ENCODE data around the gene PDE8B. TPM values are rescaled to one million over a fixed set of nuclear protein-coding genes. Genes with fewer than 3 reads are reported as not detected.

Gene PDE8B
- total RNA-seq, 1 donor, result not detected

DNA sequence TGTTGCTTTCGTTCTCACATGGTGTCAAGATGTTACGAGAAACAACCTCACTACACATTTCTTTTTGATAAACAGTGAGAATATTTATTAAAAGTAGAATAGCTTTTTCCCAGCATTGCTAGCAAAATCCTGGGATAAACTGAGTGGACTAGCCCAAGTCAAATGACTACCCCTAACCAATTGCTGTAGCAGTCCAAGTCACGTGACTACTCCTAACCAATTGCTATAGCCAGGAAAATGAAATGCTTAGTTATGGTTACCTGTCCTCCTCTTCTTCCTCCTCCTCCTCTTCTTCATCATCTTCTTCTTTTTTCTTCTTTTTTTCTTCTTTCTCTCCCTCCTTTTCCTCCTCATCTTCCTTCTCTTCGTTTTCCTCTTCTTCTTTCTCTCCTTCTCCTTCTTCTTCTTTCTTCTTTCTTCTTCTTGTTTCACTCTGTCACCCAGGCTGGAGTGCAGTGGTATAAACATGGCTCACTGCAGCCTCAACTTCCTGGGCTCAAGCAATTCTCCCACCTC is 85.4 kb downstream of the PDE8B start:
- no peak overlapping the region for H3K4me3 ChIP-seq (ENCODE audit: low read depth, low read length)
- TF ChIP-seq, protein P1, sequence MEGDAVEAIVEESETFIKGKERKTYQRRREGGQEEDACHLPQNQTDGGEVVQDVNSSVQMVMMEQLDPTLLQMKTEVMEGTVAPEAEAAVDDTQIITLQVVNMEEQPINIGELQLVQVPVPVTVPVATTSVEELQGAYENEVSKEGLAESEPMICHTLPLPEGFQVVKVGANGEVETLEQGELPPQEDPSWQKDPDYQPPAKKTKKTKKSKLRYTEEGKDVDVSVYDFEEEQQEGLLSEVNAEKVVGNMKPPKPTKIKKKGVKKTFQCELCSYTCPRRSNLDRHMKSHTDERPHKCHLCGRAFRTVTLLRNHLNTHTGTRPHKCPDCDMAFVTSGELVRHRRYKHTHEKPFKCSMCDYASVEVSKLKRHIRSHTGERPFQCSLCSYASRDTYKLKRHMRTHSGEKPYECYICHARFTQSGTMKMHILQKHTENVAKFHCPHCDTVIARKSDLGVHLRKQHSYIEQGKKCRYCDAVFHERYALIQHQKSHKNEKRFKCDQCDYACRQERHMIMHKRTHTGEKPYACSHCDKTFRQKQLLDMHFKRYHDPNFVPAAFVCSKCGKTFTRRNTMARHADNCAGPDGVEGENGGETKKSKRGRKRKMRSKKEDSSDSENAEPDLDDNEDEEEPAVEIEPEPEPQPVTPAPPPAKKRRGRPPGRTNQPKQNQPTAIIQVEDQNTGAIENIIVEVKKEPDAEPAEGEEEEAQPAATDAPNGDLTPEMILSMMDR (IDR thresholded peaks at IDR 0.05; ENCODE audit: insufficient read depth, low read length), result no peak
- no peak for DNase-seq (ENCODE audit: low read depth)

DNA sequence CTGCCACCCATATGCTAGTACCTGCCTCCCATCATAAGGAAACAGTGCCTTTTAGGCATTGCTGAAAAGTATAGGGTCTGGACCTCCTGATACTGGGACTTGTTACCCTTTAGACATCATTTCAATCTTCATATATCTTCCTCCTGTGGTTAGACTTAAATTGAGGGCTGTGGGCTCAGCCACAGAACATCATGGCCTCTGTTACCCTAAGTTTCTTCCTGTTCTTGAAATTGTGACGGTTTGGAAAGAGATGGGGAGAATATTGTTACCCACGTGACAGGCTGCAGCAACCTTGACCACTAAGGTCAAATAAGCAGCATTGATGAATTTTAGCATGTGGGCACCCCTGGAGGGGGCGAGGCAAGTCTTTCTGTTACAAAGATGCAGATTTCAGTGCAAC is 87.7 kb downstream of the PDE8B start:
- H3K4me3 ChIP-seq (ENCODE audit: low read depth, low read length), result no peak overlapping the region
- TF ChIP-seq, protein P1 (IDR thresholded peaks at IDR 0.05; ENCODE audit: insufficient read depth, low read length), result no peak
- no peak for DNase-seq (ENCODE audit: low read depth)

DNA sequence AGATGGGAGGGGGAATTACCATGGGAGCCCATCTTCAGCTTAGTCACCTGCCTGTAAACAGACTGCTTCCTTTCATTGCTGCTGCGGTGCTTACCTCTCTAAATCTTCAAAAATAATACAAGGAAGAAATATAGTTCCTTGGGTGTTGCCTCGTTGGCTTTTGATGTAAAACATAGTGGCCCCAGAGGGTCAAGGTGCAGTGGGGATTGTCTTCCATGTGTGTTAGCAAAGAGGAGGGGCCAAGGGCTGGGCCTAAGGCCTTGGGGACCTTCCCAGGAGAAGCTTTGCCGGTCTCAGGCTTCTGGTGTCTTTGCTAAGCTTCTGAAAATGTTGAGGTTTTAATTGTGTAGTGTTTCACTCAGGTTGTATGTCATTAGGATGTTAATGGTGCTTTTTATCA is 90.0 kb downstream of the PDE8B start:
- H3K4me3 ChIP-seq (ENCODE audit: low read depth, low read length), result no peak overlapping the region
- no peak for DNase-seq (ENCODE audit: low read depth)
- TF ChIP-seq, protein P1 (IDR thresholded peaks at IDR 0.05; ENCODE audit: insufficient read depth, low read length), result no peak

DNA sequence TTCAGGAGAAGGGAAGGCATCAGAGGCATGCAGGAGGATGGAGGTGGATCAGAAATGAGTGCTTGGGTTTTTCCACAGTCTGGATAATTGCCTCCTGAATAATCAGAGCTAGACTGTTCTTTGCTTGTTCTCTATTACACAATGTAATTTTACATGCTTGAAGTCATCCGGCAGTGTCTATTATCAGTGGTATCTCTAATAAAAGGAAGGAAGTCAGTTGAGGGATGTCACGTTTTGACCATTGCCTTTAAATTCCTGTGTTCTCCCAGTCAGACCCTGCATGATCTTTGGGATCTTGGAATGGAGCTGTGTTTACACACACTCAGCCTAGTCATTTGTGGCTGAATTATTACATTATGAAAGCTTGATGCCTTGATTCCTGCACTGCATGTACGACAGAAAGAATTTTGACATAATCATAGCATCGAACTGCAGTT is 91.0 kb downstream of the PDE8B start:
- H3K4me3 ChIP-seq (ENCODE audit: low read depth, low read length), result no peak overlapping the region
- no peak for DNase-seq (ENCODE audit: low read depth)

DNA sequence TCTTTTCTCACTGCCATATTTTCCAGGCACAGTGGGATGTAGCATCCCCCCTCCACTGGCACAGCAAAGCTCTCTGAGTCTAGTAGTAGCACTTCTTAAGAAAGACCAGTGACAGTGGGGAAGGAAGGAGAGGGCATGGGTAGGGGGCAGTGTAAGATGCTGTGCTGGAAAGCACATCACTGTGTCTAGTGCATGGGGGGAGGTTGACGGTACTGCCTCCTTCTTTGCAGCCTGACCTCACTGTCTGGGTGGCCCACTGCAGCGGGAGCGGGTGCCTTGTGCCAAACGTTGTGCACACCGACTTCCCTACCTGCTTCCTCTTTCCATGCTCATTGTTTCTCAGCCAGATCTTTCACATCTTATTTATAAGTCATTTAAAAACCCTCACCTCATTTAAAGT is 91.8 kb downstream of the PDE8B start:
- DNase-seq (ENCODE audit: low read depth), result no peak
- H3K4me3 ChIP-seq (ENCODE audit: low read depth, low read length), result no peak overlapping the region

More for the DNA sequence above, 91.0 kb downstream of the PDE8B start:
- TF ChIP-seq, protein P1 (IDR thresholded peaks at IDR 0.05; ENCODE audit: insufficient read depth, low read length), result no peak

DNA sequence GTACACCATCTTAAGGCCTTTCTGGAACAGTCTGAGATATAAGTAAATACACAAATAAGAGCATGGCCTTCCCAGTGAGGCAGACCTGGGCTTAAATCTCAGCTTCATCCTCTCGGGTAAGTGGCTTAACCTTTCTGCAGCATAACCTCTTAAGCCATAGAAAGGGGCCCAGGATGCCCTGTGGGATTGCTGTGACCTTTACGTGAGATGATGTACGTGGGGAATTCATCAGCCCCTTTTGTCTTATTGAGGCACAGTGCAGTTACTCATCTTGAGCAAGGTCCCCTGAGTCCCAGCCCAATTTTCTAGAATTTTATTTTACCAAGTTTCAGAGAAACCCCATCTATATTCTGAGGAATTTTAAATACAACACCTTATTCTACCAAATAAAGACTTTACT is 92.2 kb downstream of the PDE8B start:
- TF ChIP-seq, protein P1 (IDR thresholded peaks at IDR 0.05; ENCODE audit: insufficient read depth, low read length), result no peak
- H3K4me3 ChIP-seq (ENCODE audit: low read depth, low read length), result no peak overlapping the region
- DNase-seq (ENCODE audit: low read depth), result no peak

More for the DNA sequence above, 91.8 kb downstream of the PDE8B start:
- TF ChIP-seq, protein P1 (IDR thresholded peaks at IDR 0.05; ENCODE audit: insufficient read depth, low read length), result no peak

DNA sequence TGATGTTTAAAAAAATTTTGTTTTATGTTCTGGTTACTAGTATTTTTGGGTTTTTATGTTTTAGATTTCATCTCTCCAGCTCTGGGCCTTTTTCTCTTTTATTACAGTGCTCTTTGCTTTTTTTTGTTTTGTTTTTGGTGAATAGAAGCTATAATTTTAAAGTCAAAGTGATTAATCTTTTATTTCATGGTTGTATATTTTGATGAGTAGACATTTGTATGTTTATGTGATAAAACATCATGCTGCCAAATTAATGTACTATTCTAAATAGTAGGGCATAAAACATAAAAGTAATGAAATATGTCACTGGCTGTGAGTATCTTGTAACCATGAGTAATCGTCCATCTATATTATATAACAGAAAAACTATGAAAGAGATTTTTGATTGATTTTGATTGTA is 93.9 kb downstream of the PDE8B start:
- no peak overlapping the region for H3K4me3 ChIP-seq (ENCODE audit: low read depth, low read length)
- DNase-seq (ENCODE audit: low read depth), result no peak
- TF ChIP-seq, protein P1 (IDR thresholded peaks at IDR 0.05; ENCODE audit: insufficient read depth, low read length), result no peak

Measured in fibroblast of the aortic adventitia (primary cell).